NT2/D1 (cell line): ENCODE measurements around the gene SMAD6.

Source experiments
- SUZ12 ChIP-seq: IDR thresholded peaks from 2 replicates; pipeline ENCODE4 v1.6.1; 2011; ENCODE audit not compliant: insufficient read length, insufficient read depth; ENCODE audit errors: extremely low read depth
- YY1 ChIP-seq: IDR thresholded peaks from 2 replicates; pipeline ENCODE4 v1.6.1; 2011; ENCODE audit not compliant: insufficient read length, insufficient read depth
- ZNF274 ChIP-seq: IDR thresholded peaks from 2 replicates; pipeline ENCODE4 v1.6.1; 2011; ENCODE audit warnings: mild to moderate bottlenecking, low read depth, low read length

- TF ChIP-seq SUZ12 (no peak), YY1 (no peak), ZNF274 (no peak)
Measured at GRCh38 chr15:66673410-66674322, 28.4 kb upstream of the SMAD6 start.
